OCI-LY7 (cell line): ENCODE results near the gene GLO1.

Experiments
- EZH2phosphoT487 ChIP-seq: fragments of 200-600 bp; sonication (generic); IDR thresholded peaks from 2 replicates; pipeline ENCODE4 v1.6.1; 2018; ENCODE audit warnings: low read depth, borderline replicate concordance, mild to moderate bottlenecking, mixed run types, antibody characterized with exemption, low read length, moderate library complexity, mixed read lengths
- TF ChIP-seq, protein P1 (sequence below): fragments of 200-600 bp; sonication (generic); conservative IDR thresholded peaks from 2 replicates; pipeline ENCODE4 v1.5.1; 2014; ENCODE audit warnings: mild to moderate bottlenecking, antibody characterized with exemption, low read length, moderate library complexity, mixed read lengths

GRCh38 chr6:38656896-38657295 is 46.0 kb downstream of the GLO1 start:
- TF ChIP-seq, protein P1, sequence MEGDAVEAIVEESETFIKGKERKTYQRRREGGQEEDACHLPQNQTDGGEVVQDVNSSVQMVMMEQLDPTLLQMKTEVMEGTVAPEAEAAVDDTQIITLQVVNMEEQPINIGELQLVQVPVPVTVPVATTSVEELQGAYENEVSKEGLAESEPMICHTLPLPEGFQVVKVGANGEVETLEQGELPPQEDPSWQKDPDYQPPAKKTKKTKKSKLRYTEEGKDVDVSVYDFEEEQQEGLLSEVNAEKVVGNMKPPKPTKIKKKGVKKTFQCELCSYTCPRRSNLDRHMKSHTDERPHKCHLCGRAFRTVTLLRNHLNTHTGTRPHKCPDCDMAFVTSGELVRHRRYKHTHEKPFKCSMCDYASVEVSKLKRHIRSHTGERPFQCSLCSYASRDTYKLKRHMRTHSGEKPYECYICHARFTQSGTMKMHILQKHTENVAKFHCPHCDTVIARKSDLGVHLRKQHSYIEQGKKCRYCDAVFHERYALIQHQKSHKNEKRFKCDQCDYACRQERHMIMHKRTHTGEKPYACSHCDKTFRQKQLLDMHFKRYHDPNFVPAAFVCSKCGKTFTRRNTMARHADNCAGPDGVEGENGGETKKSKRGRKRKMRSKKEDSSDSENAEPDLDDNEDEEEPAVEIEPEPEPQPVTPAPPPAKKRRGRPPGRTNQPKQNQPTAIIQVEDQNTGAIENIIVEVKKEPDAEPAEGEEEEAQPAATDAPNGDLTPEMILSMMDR, result no peak
- TF ChIP-seq EZH2phosphoT487, result no peak
